ENCODE data around the gene HNF4A. TPM values are rescaled to one million over a fixed set of nuclear protein-coding genes. Genes with fewer than 3 reads are reported as not detected.

The HNF4A gene
- total and polyA plus RNA-seq, 2 of the 13 experiments (the other 11 are each of a cell fraction or from before 2014, with no cell fraction given): 80.9 to 169 TPM

DNA sequence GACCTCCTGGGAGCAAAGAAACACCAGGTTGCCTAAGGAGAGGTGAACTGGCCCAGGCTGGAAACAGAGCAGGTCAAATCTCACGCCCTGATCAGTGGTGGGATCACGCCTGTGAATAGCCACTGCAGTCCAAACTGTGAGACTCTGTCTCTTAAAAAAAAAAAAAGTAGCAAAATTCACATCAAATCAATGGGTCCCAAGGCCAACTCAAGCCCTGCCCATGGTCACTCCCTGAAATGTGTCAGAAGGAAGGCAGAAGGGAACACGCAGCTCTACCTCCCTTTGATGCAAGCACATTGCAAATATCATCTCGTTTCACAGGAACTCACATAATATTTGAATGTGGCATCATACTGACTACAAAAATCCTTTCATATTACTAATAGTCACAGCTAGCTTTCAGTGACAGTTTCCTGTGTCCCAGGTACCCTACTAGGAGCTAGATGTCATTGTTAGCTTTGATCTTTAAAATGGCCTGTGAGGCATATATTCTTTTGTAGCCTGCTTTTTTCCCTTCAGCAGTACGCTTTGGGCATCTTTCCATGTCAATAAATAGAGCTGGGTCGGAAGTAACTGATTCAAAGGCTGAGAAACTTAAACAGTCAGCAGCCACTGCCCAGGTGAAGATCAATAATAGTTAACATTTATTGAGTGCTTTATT is 105.8 kb downstream of the HNF4A start (continued):
- TF ChIP-seq ARID4A (CRISPR knock-in tag; IDR thresholded peaks at IDR 0.05; ENCODE audit: borderline replicate concordance) (peak; percentile 16; the same call in 1 of the 2 replicates), ZNF431 (CRISPR knock-in tag; IDR thresholded peaks at IDR 0.05; ENCODE audit: borderline replicate concordance, low read depth) (peak; percentile 88), SCMH1 (CRISPR knock-in tag; IDR thresholded peaks at IDR 0.05; ENCODE audit: borderline replicate concordance) (no peak), RNF2 (conservative IDR thresholded peaks at IDR 0.05; ENCODE audit: low read depth) (no peak), ZNF629 (CRISPR knock-in tag; conservative IDR thresholded peaks at IDR 0.05) (peak; percentile 58), ZFP82 (CRISPR knock-in tag; IDR thresholded peaks at IDR 0.05; ENCODE audit: borderline replicate concordance) (no peak), ZNF331 (CRISPR knock-in tag; IDR thresholded peaks at IDR 0.05) (no peak), ZNF605 (CRISPR knock-in tag; IDR thresholded peaks at IDR 0.05) (peak; percentile 55; the same call in 1 of the 2 replicates), HCFC1 (IDR thresholded peaks at IDR 0.05; ENCODE audit: low read depth, low read length) (no peak), TFAP4 (IDR thresholded peaks at IDR 0.05; ENCODE audit: borderline replicate concordance, low read depth) (no peak), ZFP1 (CRISPR knock-in tag; IDR thresholded peaks at IDR 0.05) (no peak), ZNF296 (CRISPR knock-in tag; conservative IDR thresholded peaks at IDR 0.05) (no peak), CREB3 (CRISPR knock-in tag; IDR thresholded peaks at IDR 0.05) (no peak), ZNF10 (CRISPR knock-in tag; IDR thresholded peaks at IDR 0.05; ENCODE audit: borderline replicate concordance, low read depth) (no peak), ZNF891 (CRISPR knock-in tag; IDR thresholded peaks at IDR 0.05) (no peak), SAFB2 (CRISPR knock-in tag; IDR thresholded peaks at IDR 0.05; ENCODE audit: borderline replicate concordance, low read depth) (no peak; the same call in 1 of the 2 replicates), GTF3A (CRISPR knock-in tag; conservative IDR thresholded peaks at IDR 0.05) (no peak), PLRG1 (conservative IDR thresholded peaks at IDR 0.05) (no peak), ZNF253 (CRISPR knock-in tag; IDR thresholded peaks at IDR 0.05; ENCODE audit: borderline replicate concordance) (no peak), GATAD1 (CRISPR knock-in tag; IDR thresholded peaks at IDR 0.05) (no peak), PTBP1 (IDR thresholded peaks at IDR 0.05; ENCODE audit: low read depth, low read length, poor library complexity, severe bottlenecking) (no peak)
- TF ChIP-seq, protein P1, sequence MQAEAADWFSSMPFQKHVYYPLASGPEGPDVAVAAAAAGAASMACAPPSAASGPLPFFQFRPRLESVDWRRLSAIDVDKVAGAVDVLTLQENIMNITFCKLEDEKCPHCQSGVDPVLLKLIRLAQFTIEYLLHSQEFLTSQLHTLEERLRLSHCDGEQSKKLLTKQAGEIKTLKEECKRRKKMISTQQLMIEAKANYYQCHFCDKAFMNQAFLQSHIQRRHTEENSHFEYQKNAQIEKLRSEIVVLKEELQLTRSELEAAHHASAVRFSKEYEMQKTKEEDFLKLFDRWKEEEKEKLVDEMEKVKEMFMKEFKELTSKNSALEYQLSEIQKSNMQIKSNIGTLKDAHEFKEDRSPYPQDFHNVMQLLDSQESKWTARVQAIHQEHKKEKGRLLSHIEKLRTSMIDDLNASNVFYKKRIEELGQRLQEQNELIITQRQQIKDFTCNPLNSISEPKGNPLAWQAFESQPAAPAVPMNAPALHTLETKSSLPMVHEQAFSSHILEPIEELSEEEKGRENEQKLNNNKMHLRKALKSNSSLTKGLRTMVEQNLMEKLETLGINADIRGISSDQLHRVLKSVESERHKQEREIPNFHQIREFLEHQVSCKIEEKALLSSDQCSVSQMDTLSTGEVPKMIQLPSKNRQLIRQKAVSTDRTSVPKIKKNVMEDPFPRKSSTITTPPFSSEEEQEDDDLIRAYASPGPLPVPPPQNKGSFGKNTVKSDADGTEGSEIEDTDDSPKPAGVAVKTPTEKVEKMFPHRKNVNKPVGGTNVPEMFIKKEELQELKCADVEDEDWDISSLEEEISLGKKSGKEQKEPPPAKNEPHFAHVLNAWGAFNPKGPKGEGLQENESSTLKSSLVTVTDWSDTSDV (CRISPR knock-in tag; IDR thresholded peaks at IDR 0.05): no peak
